IMR-90 (cell line): Measurements from ENCODE around the gene DNAH5. TPM values are rescaled to one million over a fixed set of nuclear protein-coding genes. Genes with fewer than 3 reads are reported as not detected.

ENCODE experiments used
- ATAC-seq: fragments of 200-7000 bp; cut with Tn5 transposase; 2 replicates; pipeline ENCODE4 v1.9.1; 2020; ENCODE audit warnings: low read depth, mild to moderate bottlenecking, moderate library complexity
- BruUV-seq: library from RNA; stranded (reverse); fragments of 400-500 nt; replicated peaks from 2 replicates; lab custom pipeline; 2021; lab: Mats Ljungman, UMichigan
- CTCF ChIA-PET: fragments of 300-600 bp; formaldehyde crosslinking; extraction: SDS; loops from one replicate; lab custom pipeline; 2021; ENCODE audit warnings: antibody characterized with exemption; lab: Yijun Ruan, JAX
- POLR2A ChIA-PET: fragments of 300-600 bp; sonication (Branson Sonifier 250); formaldehyde crosslinking; loops from one replicate; lab custom pipeline; 2022; ENCODE audit warnings: antibody characterized with exemption; ENCODE audit not compliant: unreplicated experiment; lab: Charles Lee
- DNase-seq: peaks from one replicate; pipeline ENCODE4 v3.0.0; 2013
- H2AFZ ChIP-seq: replicated peaks from 2 replicates; pipeline ENCODE3; 2013; ENCODE audit warnings: low read length, mild to moderate bottlenecking; ENCODE audit not compliant: poor library complexity
- H2AK5ac ChIP-seq: 2 replicates; pipeline ENCODE4 v1.6.1; 2013; ENCODE audit warnings: low read depth, low read length, inconsistent platforms
- H2AK9ac ChIP-seq: replicated peaks from 2 replicates; pipeline ENCODE3; 2013; ENCODE audit warnings: mild to moderate bottlenecking, low read depth, low read length, moderate library complexity; ENCODE audit not compliant: poor library complexity
- H2BK120ac ChIP-seq: 2 replicates; pipeline ENCODE4 v1.6.1; 2013; ENCODE audit warnings: low read depth, low read length, inconsistent platforms
- H2BK15ac ChIP-seq: 3 replicates; pipeline ENCODE4 v1.6.1; 2013; ENCODE audit warnings: low read depth, low read length, inconsistent platforms
- H2BK20ac ChIP-seq: 2 replicates; pipeline ENCODE4 v1.6.1; 2013; ENCODE audit warnings: low read depth, mild to moderate bottlenecking, inconsistent platforms, low read length, moderate library complexity
- H2BK5ac ChIP-seq: 2 replicates; pipeline ENCODE4 v1.6.1; 2013; ENCODE audit warnings: mild to moderate bottlenecking, low read depth, low read length, inconsistent platforms; ENCODE audit not compliant: poor library complexity, severe bottlenecking
- H3K14ac ChIP-seq: replicated peaks from 2 replicates; pipeline ENCODE4 v1.6.1; 2013; ENCODE audit warnings: low read depth, low read length, inconsistent platforms
- H3K18ac ChIP-seq: 2 replicates; pipeline ENCODE4 v1.6.1; 2013; ENCODE audit warnings: low read depth, low read length, control low read depth
- H3K23ac ChIP-seq: 2 replicates; pipeline ENCODE4 v1.6.1; 2013; ENCODE audit warnings: low read depth, low read length, inconsistent platforms
- H3K27ac ChIP-seq: 2 replicates; pipeline ENCODE4 v1.5.1; 2013; ENCODE audit warnings: mild to moderate bottlenecking, control low read depth, low read length; ENCODE audit not compliant: insufficient read depth
- H3K27me3 ChIP-seq: 2 replicates; pipeline ENCODE4 v1.6.1; 2013; ENCODE audit warnings: low read length; ENCODE audit not compliant: control insufficient read depth, insufficient read depth
- H3K36me3 ChIP-seq: 2 replicates; pipeline ENCODE4 v1.6.1; 2013; ENCODE audit warnings: low read length, mixed read lengths; ENCODE audit not compliant: control insufficient read depth, insufficient read depth
- H3K4ac ChIP-seq: 2 replicates; pipeline ENCODE4 v1.6.1; 2013; ENCODE audit warnings: low read depth, low read length, inconsistent platforms
- H3K4me1 ChIP-seq: 2 replicates; pipeline ENCODE4 v1.6.1; 2013; ENCODE audit warnings: low read length, mixed read lengths; ENCODE audit not compliant: control insufficient read depth, insufficient read depth
- H3K4me2 ChIP-seq: 2 replicates; pipeline ENCODE4 v1.6.1; 2013; ENCODE audit warnings: low read depth, mild to moderate bottlenecking, control low read depth, low read length, moderate library complexity
- H3K4me3 ChIP-seq: 2 replicates; pipeline ENCODE4 v1.5.1; 2013; ENCODE audit warnings: low read depth, mild to moderate bottlenecking, control low read depth, low read length, moderate library complexity; ENCODE audit not compliant: insufficient read depth
- H3K56ac ChIP-seq: 2 replicates; pipeline ENCODE4 v1.6.1; 2013; ENCODE audit warnings: low read length, inconsistent platforms; ENCODE audit not compliant: insufficient read depth; ENCODE audit errors: extremely low read depth
- H3K79me1 ChIP-seq, 2 experiments: 2 replicates each; pipeline ENCODE4 v1.6.1; 2013; ENCODE audit warnings: low read length in 2 of 2, inconsistent platforms in 1 of 2, low read depth in 1 of 2
- H3K9ac ChIP-seq: 2 replicates; pipeline ENCODE4 v1.6.1; 2013; ENCODE audit warnings: low read depth, low read length, control low read depth
- H3K9me1 ChIP-seq: 2 replicates; pipeline ENCODE4 v1.6.1; 2013; ENCODE audit warnings: low read length, inconsistent platforms; ENCODE audit not compliant: insufficient read depth
- H3K9me3 ChIP-seq: 2 replicates; pipeline ENCODE4 v1.6.1; 2013; ENCODE audit warnings: low read length; ENCODE audit not compliant: control insufficient read depth, insufficient read depth
- H4K20me1 ChIP-seq: 2 replicates; pipeline ENCODE4 v1.6.1; 2013; ENCODE audit warnings: low read length, inconsistent platforms; ENCODE audit not compliant: insufficient read depth
- H4K5ac ChIP-seq: 2 replicates; pipeline ENCODE4 v1.6.1; 2013; ENCODE audit warnings: mild to moderate bottlenecking, low read depth, low read length, control low read depth
- H4K8ac ChIP-seq, 2 experiments: 2 replicates each; pipeline ENCODE4 v1.6.1; 2013; ENCODE audit warnings: low read depth in 2 of 2, low read length in 2 of 2, control low read depth in 1 of 2, inconsistent platforms in 1 of 2
- H4K91ac ChIP-seq: 2 replicates; pipeline ENCODE4 v1.6.1; 2013; ENCODE audit warnings: low read depth, low read length, inconsistent platforms; ENCODE audit not compliant: insufficient read depth
- BHLHE40 ChIP-seq: fragments of 150-350 bp; IDR thresholded peaks from 2 replicates; pipeline ENCODE4 v1.6.1; 2016; ENCODE audit warnings: mild to moderate bottlenecking, low read depth, low read length
- CEBPB ChIP-seq: IDR thresholded peaks from 2 replicates; pipeline ENCODE4 v1.6.1; 2012; ENCODE audit warnings: low read depth, low read length, improper control_type of control experiment
- CHD1 ChIP-seq: IDR thresholded peaks from 2 replicates; pipeline ENCODE4 v1.6.1; 2012; ENCODE audit warnings: low read depth, low read length, improper control_type of control experiment
- CTCF ChIP-seq: conservative IDR thresholded peaks from 2 replicates; pipeline ENCODE4 v1.5.1; 2012; ENCODE audit warnings: mild to moderate bottlenecking, low read depth, low read length, improper control_type of control experiment
- FOS ChIP-seq: fragments of 150-350 bp; IDR thresholded peaks from 2 replicates; pipeline ENCODE4 v1.6.1; 2016; ENCODE audit warnings: low read depth, low read length
- MAFK ChIP-seq: IDR thresholded peaks from 2 replicates; pipeline ENCODE4 v1.6.1; 2012; ENCODE audit warnings: low read depth, low read length, improper control_type of control experiment
- MAZ ChIP-seq: IDR thresholded peaks from 2 replicates; pipeline ENCODE4 v1.6.1; 2012; ENCODE audit warnings: low read depth, mild to moderate bottlenecking, low read length, improper control_type of control experiment, moderate library complexity, borderline replicate concordance
- MXI1 ChIP-seq: IDR thresholded peaks from 2 replicates; pipeline ENCODE4 v1.6.1; 2012; ENCODE audit warnings: low read depth, mild to moderate bottlenecking, low read length, moderate library complexity, borderline replicate concordance
- NFE2L2 ChIP-seq: fragments of 150-350 bp; IDR thresholded peaks from 2 replicates; pipeline ENCODE4 v1.6.1; 2016; ENCODE audit warnings: low read depth, mild to moderate bottlenecking, low read length
- POLR2A ChIP-seq: IDR thresholded peaks from 2 replicates; pipeline ENCODE4 v1.6.1; 2012; ENCODE audit warnings: mild to moderate bottlenecking, low read depth, low read length
- RAD21 ChIP-seq: IDR thresholded peaks from 2 replicates; pipeline ENCODE4 v1.6.1; 2012; ENCODE audit warnings: low read length, improper control_type of control experiment
- RCOR1 ChIP-seq: IDR thresholded peaks from 2 replicates; pipeline ENCODE4 v1.6.1; 2012; ENCODE audit warnings: mild to moderate bottlenecking, low read length, improper control_type of control experiment; ENCODE audit not compliant: insufficient replicate concordance
- RFX5 ChIP-seq: IDR thresholded peaks from 2 replicates; pipeline ENCODE4 v1.8.0; 2012; ENCODE audit warnings: low read depth, mild to moderate bottlenecking, low read length, moderate library complexity
- SMC3 ChIP-seq: fragments of 150-350 bp; IDR thresholded peaks from 2 replicates; pipeline ENCODE4 v1.6.1; 2016; ENCODE audit warnings: low read depth, mild to moderate bottlenecking, antibody characterized with exemption, low read length, moderate library complexity
- WGBS, 2 experiments: methylation state at CpG; one replicate each; pipeline versions ENCODE4 v1.1.5 to v1.1.7; 2013; ENCODE audit warnings: missing lambda C conversion rate in 2 of 2; ENCODE audit not compliant: insufficient read length in 1 of 2; ENCODE audit errors: extremely low coverage in 2 of 2; 5-methylcytosine and 5-hydroxymethylcytosine counted together
- dilution Hi-C: fragments of 300-500 bp; cut with HindIII; formaldehyde crosslinking; loops from one replicate; pipeline ENCODE4 v1.14.3; 2018; ENCODE audit warnings: low sequenced_read_pairs; ENCODE audit not compliant: unreplicated experiment
- in situ Hi-C: fragments of 300-500 bp; cut with MboI; formaldehyde crosslinking; loops from 3 replicates; pipeline ENCODE4 v1.14.3; 2019; ENCODE audit warnings: low sequenced_read_pairs, inconsistent platforms, mixed read lengths
- intact Hi-C: fragments of 100-400 bp; cut with micrococcal nuclease; formaldehyde crosslinking; loops from 2 replicates; pipeline ENCODE4 v1.10.0; 2022
- polyA plus RNA-seq, 3 experiments: library from polyadenylated mRNA; depleted of rRNA; stranded (reverse); fragments of >200 nt; gene quantifications; 2 replicates each; pipeline ENCODE4 v1.2.3, GENCODE V29; 2012; ENCODE audit warnings: low replicate concordance in 1 of 3
- total RNA-seq: library from RNA; depleted of rRNA; stranded (reverse); fragments of >200 nt; gene quantifications from 2 replicates; pipeline ENCODE4 v1.2.3, GENCODE V29; 2012
- TF ChIP-seq, protein P1 (sequence below): fragments of 150-350 bp; IDR thresholded peaks from 2 replicates; pipeline ENCODE4 v1.6.1; 2017; ENCODE audit warnings: mild to moderate bottlenecking, antibody characterized with exemption, low read length, low read depth
- TF ChIP-seq, protein P2 (sequence below): fragments of 150-350 bp; IDR thresholded peaks from 2 replicates; pipeline ENCODE4 v1.6.1; 2016; ENCODE audit warnings: low read depth, mild to moderate bottlenecking, low read length, moderate library complexity, borderline replicate concordance

The DNAH5 gene
- total and polyA plus RNA-seq, 2 of the 4 experiments (the other 2 are of a cell fraction): 1.9 to 4.3 TPM

- no CpG with 5 or more reads among the region's 3 CpGs for WGBS, 2 experiments
- CTCF ChIA-PET: no interaction called here
- intact Hi-C loops: no loop called here
- DNase-seq (no peak), ATAC-seq (no peak)
- Histone ChIP-seq H2AK9ac (no peak overlapping the region), H2BK120ac (no peak overlapping the region), H4K8ac (no peak overlapping the region), H2AFZ (no peak overlapping the region), H3K23ac (no peak overlapping the region), H2BK20ac (no peak overlapping the region), H3K4me2 (no peak overlapping the region), H3K9ac (no peak overlapping the region), H3K4me1 (no peaks in the 10 kb centered on the region), H2AK5ac (no peak overlapping the region), H3K9me1 (peaks cover 3% of the 10 kb centered on the region; the same call in 1 of the 2 replicates), H4K20me1 (no peaks in the 10 kb centered on the region), H3K4ac (no peak overlapping the region), H3K36me3 (peaks cover 8% of the 10 kb centered on the region), H2BK5ac (no peak overlapping the region), H3K14ac (no peak overlapping the region), H2BK15ac (no peak overlapping the region), H3K27ac (no peak overlapping the region), H4K91ac (no peak overlapping the region), H3K9me3 (0 out of 2 replicates have a peak, but pooled peaks cover 2% of the 10 kb centered on the region), H3K4me3 (no peak overlapping the region), H3K56ac (no peak overlapping the region), H3K18ac (no peak overlapping the region), H4K5ac (no peak overlapping the region), H3K79me1 (no peaks in the 10 kb centered on the region), H3K27me3 (no peaks in the 10 kb centered on the region)
- BruUV-seq: no TSS peak
- POLR2A ChIA-PET: no interaction called here
- dilution Hi-C loops: no loop called here
- TF ChIP-seq CEBPB (no peak), NFE2L2 (no peak), FOS (no peak), RCOR1 (no peak), MAFK (no peak), POLR2A (no peak), MAZ (no peak), MXI1 (no peak), SMC3 (no peak), CHD1 (no peak), RAD21 (no peak), BHLHE40 (no peak), RFX5 (no peak), CTCF (no peak)
- TF ChIP-seq, protein P1, sequence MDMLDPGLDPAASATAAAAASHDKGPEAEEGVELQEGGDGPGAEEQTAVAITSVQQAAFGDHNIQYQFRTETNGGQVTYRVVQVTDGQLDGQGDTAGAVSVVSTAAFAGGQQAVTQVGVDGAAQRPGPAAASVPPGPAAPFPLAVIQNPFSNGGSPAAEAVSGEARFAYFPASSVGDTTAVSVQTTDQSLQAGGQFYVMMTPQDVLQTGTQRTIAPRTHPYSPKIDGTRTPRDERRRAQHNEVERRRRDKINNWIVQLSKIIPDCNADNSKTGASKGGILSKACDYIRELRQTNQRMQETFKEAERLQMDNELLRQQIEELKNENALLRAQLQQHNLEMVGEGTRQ: no peak
- TF ChIP-seq, protein P2, sequence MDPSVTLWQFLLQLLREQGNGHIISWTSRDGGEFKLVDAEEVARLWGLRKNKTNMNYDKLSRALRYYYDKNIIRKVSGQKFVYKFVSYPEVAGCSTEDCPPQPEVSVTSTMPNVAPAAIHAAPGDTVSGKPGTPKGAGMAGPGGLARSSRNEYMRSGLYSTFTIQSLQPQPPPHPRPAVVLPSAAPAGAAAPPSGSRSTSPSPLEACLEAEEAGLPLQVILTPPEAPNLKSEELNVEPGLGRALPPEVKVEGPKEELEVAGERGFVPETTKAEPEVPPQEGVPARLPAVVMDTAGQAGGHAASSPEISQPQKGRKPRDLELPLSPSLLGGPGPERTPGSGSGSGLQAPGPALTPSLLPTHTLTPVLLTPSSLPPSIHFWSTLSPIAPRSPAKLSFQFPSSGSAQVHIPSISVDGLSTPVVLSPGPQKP: no peak
- in situ Hi-C loops: no loop called here
Observed at GRCh38 chr5:13698885-13699284, 245.6 kb downstream of the DNAH5 start.
